ENCODE results near the gene ZYG11B.
"Not testable (repeated sequence)": the region's sequence is repeated elsewhere in the genome, so short reads cannot be mapped to it uniquely, and the experiment has no call there.

ZYG11B gene

GRCh38 chr1:52726265-52727113 is at the start of gene ZYG11B:
Gene ZYG11B, plus strand, starts transcription at chr1:52726453. Its CDS starts 201 bp downstream, at chr1:52726654.
- peak; percentile 96 for DNase-seq

- DNase-seq = no peak
Measured at GRCh38 chr1:52677076-52677806, 49.0 kb upstream of the ZYG11B start.

GRCh38 chr1:52679048-52679447 is 47.2 kb upstream of the ZYG11B start:
- DNase-seq = no peak

GRCh38 chr1:52679498-52679897 is 46.8 kb upstream of the ZYG11B start:
- DNase-seq = no peak

- DNase-seq = no peak
Measured at GRCh38 chr1:52680353-52680752, 45.9 kb upstream of the ZYG11B start.

GRCh38 chr1:52681136-52681535 is 45.1 kb upstream of the ZYG11B start:
- no peak for DNase-seq

- DNase-seq = no peak
Measured at GRCh38 chr1:52683367-52683940, 42.8 kb upstream of the ZYG11B start.

- no peak for DNase-seq
Measured at GRCh38 chr1:52684545-52684944, 41.7 kb upstream of the ZYG11B start.

GRCh38 chr1:52686261-52686751 is 39.9 kb upstream of the ZYG11B start:
- peak; percentile 77 for DNase-seq

- DNase-seq = no peak
Measured at GRCh38 chr1:52686830-52687229, 39.4 kb upstream of the ZYG11B start.

GRCh38 chr1:52691821-52692220 is 34.4 kb upstream of the ZYG11B start:
- no peak for DNase-seq

GRCh38 chr1:52692697-52693096 is 33.6 kb upstream of the ZYG11B start:
- no peak for DNase-seq

GRCh38 chr1:52693351-52693750 is 32.9 kb upstream of the ZYG11B start:
- DNase-seq = not testable (repeated sequence)

GRCh38 chr1:52693843-52694242 is 32.4 kb upstream of the ZYG11B start:
- no peak for DNase-seq

GRCh38 chr1:52695627-52696026 is 30.6 kb upstream of the ZYG11B start:
- no peak for DNase-seq

GRCh38 chr1:52697795-52698674 is 28.2 kb upstream of the ZYG11B start, which contains the start of gene COA7:
Gene COA7, minus strand, starts transcription at chr1:52698347. Its CDS starts 21 bp downstream, at chr1:52698326.
- peak; percentile 65 for DNase-seq

GRCh38 chr1:52702886-52703787 is 23.1 kb upstream of the ZYG11B start:
- peak; percentile 76 for DNase-seq

GRCh38 chr1:52706136-52706670 is 20.1 kb upstream of the ZYG11B start:
- DNase-seq = no peak

- DNase-seq = no peak
Measured at GRCh38 chr1:52706941-52707926, 19.0 kb upstream of the ZYG11B start.

Data from activated T-cell treated with anti-CD3 and anti-CD28 coated beads, Interleukin-2, amount 50 U/mL, for 1 hour (primary cell).